HepG2 (cell line): ENCODE results near the gene LYSMD3. TPM values are rescaled to one million over a fixed set of nuclear protein-coding genes. Genes with fewer than 3 reads are reported as not detected.

Experiments
- ATAC-seq: fragments of 200-7000 bp; cut with Tn5 transposase; 3 replicates; pipeline ENCODE4 v1.9.1; 2020; ENCODE audit warnings: mild to moderate bottlenecking, moderate library complexity
- BruUV-seq: library from RNA; stranded (reverse); fragments of 400-500 nt; replicated peaks from 2 replicates; lab custom pipeline; 2021; lab: Mats Ljungman, UMichigan
- CTCF ChIA-PET: fragments of 300-600 bp; formaldehyde crosslinking; extraction: SDS; loops from one replicate; lab custom pipeline; 2021; ENCODE audit warnings: low total read pairs, inconsistent platforms, low intra/inter-chr PET ratio; lab: Yijun Ruan, JAX
- POLR2A ChIA-PET: fragments of 350-600 bp; sonication (Branson Sonifier 250); formaldehyde crosslinking; loops from one replicate; lab custom pipeline; 2020; ENCODE audit warnings: antibody characterized with exemption, inconsistent platforms; lab: Yijun Ruan, JAX
- DNase-seq: peaks from one replicate; pipeline ENCODE4 v3.0.0-alpha.2; 2015; ENCODE audit warnings: low spot score
- FAIRE-seq: peaks from 3 replicates; lab custom pipeline; 2011; peaks lifted over from hg19 to GRCh38; lab: Jason Lieb, UNC
- H2AFZ ChIP-seq: one replicate; pipeline ENCODE4 v1.6.1; 2011; ENCODE audit warnings: low read length, inconsistent platforms
- H3K27ac ChIP-seq: fragments of 300-600 bp; 3 replicates; pipeline ENCODE4 v1.8.0; 2011; ENCODE audit warnings: mixed run types, mild to moderate bottlenecking, mixed read lengths, low read length, inconsistent platforms; ENCODE audit not compliant: insufficient read depth; ENCODE audit errors: extremely low read length
- H3K27me3 ChIP-seq, 2 experiments: fragments of 200-600 bp in 1 of 2; 2 replicates in 1 of 2; 3 replicates in 1 of 2; pipeline versions ENCODE4 v1.6.0 to v1.8.0; 2011; ENCODE audit warnings: low read length in 2 of 2, mild to moderate bottlenecking in 2 of 2, moderate library complexity in 2 of 2, inconsistent platforms in 1 of 2; ENCODE audit not compliant: insufficient read depth in 2 of 2, control insufficient read depth in 1 of 2
- H3K36me3 ChIP-seq, 2 experiments: fragments of 200-600 bp in 1 of 2; replicated peaks in 1 of 2; 2 replicates in 1 of 2; 3 replicates in 1 of 2; pipeline versions ENCODE4 v1.5.1 to v1.8.0; 2011; ENCODE audit warnings: low read length in 2 of 2, inconsistent platforms in 1 of 2; ENCODE audit not compliant: insufficient read depth in 2 of 2, control insufficient read depth in 1 of 2
- H3K4me1 ChIP-seq: 2 replicates; pipeline ENCODE4 v1.5.1; 2012; ENCODE audit warnings: low read length, inconsistent platforms; ENCODE audit not compliant: insufficient read depth
- H3K4me2 ChIP-seq: 2 replicates; pipeline ENCODE4 v1.6.0; 2011; ENCODE audit warnings: low read depth, low read length, inconsistent platforms
- H3K4me3 ChIP-seq, 3 experiments: fragments of 200-600 bp in 1 of 3; sonication (generic), shearing (Covaris generic) in 1 of 3; replicated peaks in 1 of 3; 2 replicates each; pipeline ENCODE4 v1.5.1; 2011 to 2016; ENCODE audit warnings: low read length in 3 of 3, inconsistent platforms in 2 of 3, low read depth in 2 of 3, mild to moderate bottlenecking in 2 of 3, control low read depth in 1 of 3, mixed read lengths in 1 of 3; ENCODE audit not compliant: insufficient read depth in 1 of 3
- H3K79me2 ChIP-seq: one replicate; pipeline ENCODE4 v1.6.1; 2011; ENCODE audit warnings: low read length, inconsistent platforms; ENCODE audit not compliant: insufficient read depth
- H3K9ac ChIP-seq: 2 replicates; pipeline ENCODE4 v1.6.0; 2011; ENCODE audit warnings: mild to moderate bottlenecking, low read depth, low read length, inconsistent platforms; ENCODE audit not compliant: insufficient read depth
- H3K9me3 ChIP-seq: 2 replicates; pipeline ENCODE4 v1.5.1; 2012; ENCODE audit warnings: mild to moderate bottlenecking, low read length
- H4K20me1 ChIP-seq: 2 replicates; pipeline ENCODE4 v1.6.0; 2011; ENCODE audit warnings: inconsistent platforms, mild to moderate bottlenecking, low read length, moderate library complexity; ENCODE audit not compliant: insufficient read depth
- ASH2L ChIP-seq: fragments of 300-600, 200-600 bp; sonication (generic); IDR thresholded peaks from 2 replicates; pipeline ENCODE4 v1.7.0; 2017; ENCODE audit warnings: low read depth, mild to moderate bottlenecking, moderate library complexity, mixed read lengths, low read length; ENCODE audit not compliant: insufficient read length
- CEBPB ChIP-seq: IDR thresholded peaks from 2 replicates; pipeline ENCODE4 v1.6.1; 2011; ENCODE audit warnings: low read depth, low read length, improper control_type of control experiment, borderline replicate concordance
- CHCHD3 ChIP-seq: sonication (generic); formaldehyde crosslinking; IDR thresholded peaks from 2 replicates; pipeline ENCODE4 v1.8.0; 2022; ENCODE audit warnings: mild to moderate bottlenecking, missing genetic modification reagents, moderate library complexity
- ERF ChIP-seq: IDR thresholded peaks from 2 replicates; pipeline ENCODE4 v1.6.1; 2018; ENCODE audit warnings: missing biosample characterization, missing genetic modification reagents
- FOXA1 ChIP-seq, 2 experiments: fragments of 450-650 bp in 1 of 2; sonication (generic) in 1 of 2; formaldehyde crosslinking in 1 of 2; IDR thresholded peaks; 2 replicates each; pipeline versions ENCODE4 v1.4.0 to v1.6.1; 2016 to 2020; ENCODE audit warnings: missing genetic modification reagents in 1 of 2
- IRF2 ChIP-seq: IDR thresholded peaks from 2 replicates; pipeline ENCODE4 v1.6.1; 2018; ENCODE audit warnings: missing genetic modification reagents, missing compliant biosample characterization
- JARID2 ChIP-seq: sonication (generic); formaldehyde crosslinking; IDR thresholded peaks from 2 replicates; pipeline ENCODE4 v1.8.1; 2023; ENCODE audit warnings: missing genetic modification reagents, inconsistent platforms; ENCODE audit not compliant: insufficient replicate concordance
- MATR3 ChIP-seq: sonication (generic); formaldehyde crosslinking; IDR thresholded peaks from 2 replicates; pipeline ENCODE4 v1.4.0; 2020; ENCODE audit warnings: missing genetic modification reagents
- MEF2D ChIP-seq: sonication (generic); formaldehyde crosslinking; IDR thresholded peaks from 2 replicates; pipeline ENCODE4 v1.5.1; 2020; ENCODE audit warnings: mild to moderate bottlenecking, missing genetic modification reagents
- MTF1 ChIP-seq: sonication (generic); formaldehyde crosslinking; IDR thresholded peaks from 2 replicates; pipeline ENCODE4 v1.5.0; 2020; ENCODE audit warnings: missing genetic modification reagents
- REXO4 ChIP-seq: sonication (generic); formaldehyde crosslinking; IDR thresholded peaks from 2 replicates; pipeline ENCODE4 v1.8.0; 2022; ENCODE audit warnings: missing genetic modification reagents, mild to moderate bottlenecking, borderline replicate concordance
- ZC3H4 ChIP-seq: sonication (generic); formaldehyde crosslinking; IDR thresholded peaks from 2 replicates; pipeline ENCODE4 v1.4.0; 2020; ENCODE audit warnings: missing genetic modification reagents, borderline replicate concordance
- ZNF501 ChIP-seq: sonication (generic); formaldehyde crosslinking; IDR thresholded peaks from 2 replicates; pipeline ENCODE4 v1.5.1; 2020; ENCODE audit warnings: mild to moderate bottlenecking, moderate library complexity, missing genetic modification reagents
- ZNF878 ChIP-seq: sonication (generic); formaldehyde crosslinking; IDR thresholded peaks from 2 replicates; pipeline ENCODE4 v1.8.1; 2023; ENCODE audit warnings: mild to moderate bottlenecking, missing genetic modification reagents, moderate library complexity
- in situ Hi-C: cut with HindIII; loops from 2 replicates; pipeline ENCODE4 v1.10.0; 2017; ENCODE audit warnings: low pct_unique_long_range_greater_than_20kb; ENCODE audit not compliant: extremely low pct_ligation_motif_present
- intact Hi-C: fragments of 100-400 bp; cut with micrococcal nuclease; formaldehyde crosslinking; loops from one replicate; pipeline ENCODE4 v1.10.0; 2022; ENCODE audit not compliant: unreplicated experiment
- polyA plus RNA-seq, 8 experiments: library from polyadenylated mRNA; depleted of rRNA in 3 of 8; stranded (reverse) in 7 of 8; unstranded in 1 of 8; fragments of >200 nt; fragmentation: Illumina TruSeq in 4 of 8; extraction: Trizol in 4 of 8; gene quantifications; 2 replicates each; pipeline versions ENCODE4 v1.2.1 to v1.2.3, GENCODE V29; 2011 to 2016; ENCODE audit warnings: low read depth in 4 of 8, missing spikeins in 1 of 8, mixed read lengths in 1 of 8; ENCODE audit not compliant: insufficient read depth in 1 of 8
- total RNA-seq, 5 experiments: library from RNA; depleted of rRNA; stranded (reverse); fragments of >200 nt; fragmentation: Illumina TruSeq; extraction: Trizol; gene quantifications; 2 replicates each; pipeline ENCODE4 v1.2.3, GENCODE V29; 2016; ENCODE audit warnings: low read depth in 1 of 5
- TF ChIP-seq, protein P1 (sequence below), 2 experiments: sonication (generic) in 1 of 2; formaldehyde crosslinking in 1 of 2; IDR thresholded peaks; 2 replicates each; pipeline versions ENCODE4 v1.4.0 to v1.6.1; 2016 to 2020; ENCODE audit warnings: borderline replicate concordance in 1 of 2, low read depth in 1 of 2, mild to moderate bottlenecking in 1 of 2, missing genetic modification reagents in 1 of 2
- TF ChIP-seq, protein P2 (sequence below): sonication (generic); formaldehyde crosslinking; IDR thresholded peaks from 2 replicates; pipeline ENCODE4 v1.4.0; 2020; ENCODE audit warnings: missing genetic modification reagents
- TF ChIP-seq, protein P3 (sequence below): sonication (generic); formaldehyde crosslinking; IDR thresholded peaks from 2 replicates; pipeline ENCODE4 v1.5.0; 2020; ENCODE audit warnings: missing genetic modification reagents

LYSMD3 gene
- total and polyA plus RNA-seq, 2 of the 13 experiments (the other 11 are each of a cell fraction or from before 2014, with no cell fraction given): 9.1 to 13.8 TPM

DNA sequence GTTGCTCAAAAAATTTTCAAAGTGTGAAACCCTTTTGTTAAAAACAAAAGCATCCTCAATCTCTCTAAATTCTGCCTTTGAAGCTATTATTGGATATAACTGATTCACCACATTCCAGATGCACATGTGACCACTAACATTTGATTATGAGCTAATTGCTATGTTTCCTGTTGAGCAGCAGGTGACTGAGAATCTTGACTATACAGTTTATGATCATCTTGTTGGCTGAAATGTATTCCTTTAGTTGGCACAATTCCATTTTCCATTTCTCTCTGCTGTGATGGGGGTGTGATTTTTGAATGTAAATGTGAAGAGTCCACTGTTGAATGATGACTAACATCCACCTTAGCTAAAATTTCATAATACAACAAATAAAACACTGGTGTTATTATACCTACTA lies 10.7 kb downstream of the LYSMD3 start:
- TSS peak; percentile 6 for BruUV-seq
- TF ChIP-seq JARID2 (CRISPR knock-in tag): no peak
- TF ChIP-seq ZNF501 (CRISPR knock-in tag): no peak
- no peak for TF ChIP-seq CHCHD3 (CRISPR knock-in tag)
- TF ChIP-seq, protein P1, sequence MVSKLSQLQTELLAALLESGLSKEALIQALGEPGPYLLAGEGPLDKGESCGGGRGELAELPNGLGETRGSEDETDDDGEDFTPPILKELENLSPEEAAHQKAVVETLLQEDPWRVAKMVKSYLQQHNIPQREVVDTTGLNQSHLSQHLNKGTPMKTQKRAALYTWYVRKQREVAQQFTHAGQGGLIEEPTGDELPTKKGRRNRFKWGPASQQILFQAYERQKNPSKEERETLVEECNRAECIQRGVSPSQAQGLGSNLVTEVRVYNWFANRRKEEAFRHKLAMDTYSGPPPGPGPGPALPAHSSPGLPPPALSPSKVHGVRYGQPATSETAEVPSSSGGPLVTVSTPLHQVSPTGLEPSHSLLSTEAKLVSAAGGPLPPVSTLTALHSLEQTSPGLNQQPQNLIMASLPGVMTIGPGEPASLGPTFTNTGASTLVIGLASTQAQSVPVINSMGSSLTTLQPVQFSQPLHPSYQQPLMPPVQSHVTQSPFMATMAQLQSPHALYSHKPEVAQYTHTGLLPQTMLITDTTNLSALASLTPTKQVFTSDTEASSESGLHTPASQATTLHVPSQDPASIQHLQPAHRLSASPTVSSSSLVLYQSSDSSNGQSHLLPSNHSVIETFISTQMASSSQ (IDR thresholded peaks at IDR 0.05; ENCODE audit: low read depth): no peak
- TF ChIP-seq, protein P1 (CRISPR knock-in tag; IDR thresholded peaks at IDR 0.05; ENCODE audit: borderline replicate concordance): no peak
- no peak for TF ChIP-seq FOXA1 (IDR thresholded peaks at IDR 0.05)
- no peak for TF ChIP-seq FOXA1 (CRISPR knock-in tag; IDR thresholded peaks at IDR 0.05)
- no peak for TF ChIP-seq ZNF878 (CRISPR knock-in tag)
- no peak for TF ChIP-seq MTF1 (CRISPR knock-in tag)
- TF ChIP-seq, protein P2, sequence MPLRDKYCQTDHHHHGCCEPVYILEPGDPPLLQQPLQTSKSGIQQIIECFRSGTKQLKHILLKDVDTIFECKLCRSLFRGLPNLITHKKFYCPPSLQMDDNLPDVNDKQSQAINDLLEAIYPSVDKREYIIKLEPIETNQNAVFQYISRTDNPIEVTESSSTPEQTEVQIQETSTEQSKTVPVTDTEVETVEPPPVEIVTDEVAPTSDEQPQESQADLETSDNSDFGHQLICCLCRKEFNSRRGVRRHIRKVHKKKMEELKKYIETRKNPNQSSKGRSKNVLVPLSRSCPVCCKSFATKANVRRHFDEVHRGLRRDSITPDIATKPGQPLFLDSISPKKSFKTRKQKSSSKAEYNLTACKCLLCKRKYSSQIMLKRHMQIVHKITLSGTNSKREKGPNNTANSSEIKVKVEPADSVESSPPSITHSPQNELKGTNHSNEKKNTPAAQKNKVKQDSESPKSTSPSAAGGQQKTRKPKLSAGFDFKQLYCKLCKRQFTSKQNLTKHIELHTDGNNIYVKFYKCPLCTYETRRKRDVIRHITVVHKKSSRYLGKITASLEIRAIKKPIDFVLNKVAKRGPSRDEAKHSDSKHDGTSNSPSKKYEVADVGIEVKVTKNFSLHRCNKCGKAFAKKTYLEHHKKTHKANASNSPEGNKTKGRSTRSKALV: no peak
- no peak for TF ChIP-seq ZC3H4 (CRISPR knock-in tag)
- TF ChIP-seq MEF2D (CRISPR knock-in tag): no peak
- TF ChIP-seq ERF (CRISPR knock-in tag): no peak
- TF ChIP-seq IRF2 (CRISPR knock-in tag): no peak
- no peak for TF ChIP-seq REXO4 (CRISPR knock-in tag)
- TF ChIP-seq CEBPB: no peak
- TF ChIP-seq MATR3 (CRISPR knock-in tag): no peak
- TF ChIP-seq ASH2L: no peak
- TF ChIP-seq, protein P3, sequence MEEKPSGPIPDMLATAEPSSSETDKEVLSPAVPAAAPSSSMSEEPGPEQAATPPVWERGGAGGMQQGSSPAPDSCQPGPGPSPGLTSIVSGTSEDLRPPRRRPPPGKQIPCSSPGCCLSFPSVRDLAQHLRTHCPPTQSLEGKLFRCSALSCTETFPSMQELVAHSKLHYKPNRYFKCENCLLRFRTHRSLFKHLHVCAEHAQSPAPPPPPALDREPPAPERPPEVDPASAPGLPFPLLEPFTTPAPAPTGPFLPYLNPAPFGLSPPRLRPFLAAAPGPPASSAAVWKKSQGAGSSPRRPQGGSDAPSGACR: no peak

More for the DNA sequence above, 10.7 kb downstream of the LYSMD3 start:
- Histone ChIP-seq H2AFZ (no peak overlapping the region), H3K27me3 (no peaks in the 10 kb centered on the region), H3K27ac (no peak overlapping the region), H4K20me1 (no peaks in the 10 kb centered on the region), H3K9me3 (no peaks in the 10 kb centered on the region), H3K9ac (no peak overlapping the region), H3K4me2 (no peak overlapping the region), H3K36me3 (peaks cover 1 to 23% of the 10 kb centered on the region in 2 experiments; a peak in 2 of 5 replicates), H3K79me2 (no peaks in the 10 kb centered on the region), H3K4me1 (no peaks in the 10 kb centered on the region), H3K4me3 (no peak overlapping the region)
- ChIA-PET CTCF (no interaction called here), POLR2A (no interaction called here)
- ATAC-seq (no peak), DNase-seq (no peak), FAIRE-seq (no peak)
- in situ Hi-C loops (no loop called here), intact Hi-C loops (no loop called here)
